ENCODE data around the gene TELO2. TPM values are rescaled to one million over a fixed set of nuclear protein-coding genes. Genes with fewer than 3 reads are reported as not detected.
A peak's percentile ranks its signal among the peaks of the same experiment; 100 is the strongest.
"Not testable (repeated sequence)": the region's sequence is repeated elsewhere in the genome, so short reads cannot be mapped to it uniquely, and the experiment has no call there.

TELO2 gene
- total RNA-seq, 1 donor from 2014 or later = 17.7 TPM

GRCh38 chr16:1474796-1475551 is 18.2 kb upstream of the TELO2 start, which contains the start of gene CLCN7:
Gene CLCN7 (minus strand): TSS chr16:1475028. CDS start chr16:1474974, 54 bp downstream.
- peak; percentile 94 for DNase-seq
- H3K27ac ChIP-seq (replicated peaks) = peak within 1 kb of the TSS; percentile 97
- H3K36me3 ChIP-seq = no peaks in the 10 kb centered on the region
- peaks cover 54% of the 10 kb centered on the region for H3K4me1 ChIP-seq
- H3K9me3 ChIP-seq (replicated peaks) = no peaks in the 10 kb centered on the region
- intact Hi-C loops (cut with micrococcal nuclease) = no loop called here
- no peak for TF ChIP-seq CTCF (IDR thresholded peaks at IDR 0.05; ENCODE audit: borderline replicate concordance)
- H3K4me3 ChIP-seq = peak within 1 kb of the TSS; percentile 99
- H3K27me3 ChIP-seq (ENCODE audit: low read depth) = no peaks in the 10 kb centered on the region

- H3K4me1 ChIP-seq = peaks cover 47% of the 10 kb centered on the region
- no peak for TF ChIP-seq CTCF (IDR thresholded peaks at IDR 0.05; ENCODE audit: borderline replicate concordance)
- H3K27ac ChIP-seq (replicated peaks) = peak overlapping the region; percentile 97
- peak overlapping the region; percentile 99 for H3K4me3 ChIP-seq
- no peaks in the 10 kb centered on the region for H3K9me3 ChIP-seq (replicated peaks)
- H3K27me3 ChIP-seq (ENCODE audit: low read depth) = no peaks in the 10 kb centered on the region
- H3K36me3 ChIP-seq = no peaks in the 10 kb centered on the region
- intact Hi-C loops (cut with micrococcal nuclease) = no loop called here
- DNase-seq = no peak
These were observed 17.5 kb upstream of the TELO2 start for GRCh38 chr16:1475552-1476114.

GRCh38 chr16:1477033-1477432 is 16.1 kb upstream of the TELO2 start:
- Histone ChIP-seq H3K27ac (replicated peaks) (no peak overlapping the region), H3K9me3 (replicated peaks) (no peaks in the 10 kb centered on the region), H3K27me3 (ENCODE audit: low read depth) (no peaks in the 10 kb centered on the region), H3K36me3 (no peaks in the 10 kb centered on the region), H3K4me3 (no peak overlapping the region), H3K4me1 (peaks cover 34% of the 10 kb centered on the region)
- intact Hi-C loops (cut with micrococcal nuclease) = no loop called here
- no peak for DNase-seq
- TF ChIP-seq CTCF (IDR thresholded peaks at IDR 0.05; ENCODE audit: borderline replicate concordance) = no peak

GRCh38 chr16:1478937-1479336 is 14.2 kb upstream of the TELO2 start:
- DNase-seq; H3K27ac ChIP-seq (replicated peaks); H3K36me3 ChIP-seq; H3K27me3 ChIP-seq (ENCODE audit: low read depth); intact Hi-C loops (cut with micrococcal nuclease); H3K4me3 ChIP-seq; H3K9me3 ChIP-seq (replicated peaks): not testable (repeated sequence)
- H3K4me1 ChIP-seq = peaks cover 20% of the 10 kb centered on the region

GRCh38 chr16:1481906-1482835 is 11.0 kb upstream of the TELO2 start:
- intact Hi-C loops (cut with micrococcal nuclease) = no loop called here
- Histone ChIP-seq H3K4me1 (no peaks in the 10 kb centered on the region), H3K27me3 (ENCODE audit: low read depth) (no peaks in the 10 kb centered on the region), H3K27ac (replicated peaks) (no peak overlapping the region), H3K9me3 (replicated peaks) (no peaks in the 10 kb centered on the region), H3K36me3 (no peaks in the 10 kb centered on the region), H3K4me3 (no peak overlapping the region)
- DNase-seq = no peak
- TF ChIP-seq CTCF (IDR thresholded peaks at IDR 0.05; ENCODE audit: borderline replicate concordance) = no peak

Measured in left ventricle myocardium inferior (tissue), 1 donor.